HCEC 1CT (cell line): ENCODE results near the gene FOXN4.

ENCODE experiments used
- DNase-seq: peaks from one replicate; pipeline ENCODE4 v3.0.0-alpha.2; 2017

Gene FOXN4

DNA sequence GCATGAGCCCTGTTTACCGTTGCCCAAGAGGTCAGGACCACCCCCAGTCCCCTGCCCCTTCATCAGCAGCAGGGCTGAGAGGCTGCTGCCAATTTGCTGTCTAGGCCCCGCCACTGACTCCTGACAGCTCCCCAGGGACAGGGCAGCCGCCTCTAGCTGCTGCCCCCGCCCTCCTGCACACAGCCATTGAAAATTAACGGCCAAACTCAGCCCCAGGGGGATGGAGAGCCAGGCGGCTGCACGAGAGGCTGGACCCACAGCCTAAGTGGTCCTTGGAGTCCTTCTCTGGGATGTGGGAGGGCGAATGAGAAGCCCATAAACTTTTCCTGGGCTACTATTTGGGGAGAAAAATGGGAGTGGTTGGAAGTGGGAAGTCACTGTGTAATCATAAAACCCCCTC, 4.6 kb downstream of the FOXN4 start:
- no peak for DNase-seq

- DNase-seq, result no peak
Measured at GRCh38 chr12:109302770-109303169, 6.3 kb downstream of the FOXN4 start.

GRCh38 chr12:109302358-109302757, 6.7 kb downstream of the FOXN4 start:
- DNase-seq, result no peak

DNA sequence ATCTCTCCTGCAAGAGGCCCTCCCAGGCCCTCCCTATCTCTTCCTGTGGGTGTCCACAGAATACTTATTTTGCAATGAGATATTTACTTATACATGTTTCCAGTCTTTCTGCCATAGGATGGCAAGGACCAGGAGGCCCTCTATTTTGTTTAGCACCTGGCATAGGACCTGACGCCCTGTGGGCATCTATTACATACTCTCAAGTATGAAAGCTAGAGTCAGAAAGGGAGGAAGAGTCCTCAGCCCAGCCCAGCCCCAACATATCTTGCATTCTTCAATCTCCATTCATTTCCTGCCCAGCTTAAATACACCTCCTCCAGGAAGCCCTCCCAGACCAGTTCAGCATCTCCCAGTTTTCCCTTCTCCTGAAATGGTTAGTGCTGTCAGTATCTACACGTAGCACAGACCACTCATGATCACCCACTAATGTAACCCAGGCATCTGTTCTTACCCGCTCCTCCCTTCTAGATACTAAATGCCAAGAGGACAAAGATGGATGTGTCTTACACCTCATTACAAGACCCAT, 7.4 kb downstream of the FOXN4 start:
- no peak for DNase-seq

GRCh38 chr12:109299849-109300248, 9.2 kb downstream of the FOXN4 start:
- DNase-seq, result no peak

DNA sequence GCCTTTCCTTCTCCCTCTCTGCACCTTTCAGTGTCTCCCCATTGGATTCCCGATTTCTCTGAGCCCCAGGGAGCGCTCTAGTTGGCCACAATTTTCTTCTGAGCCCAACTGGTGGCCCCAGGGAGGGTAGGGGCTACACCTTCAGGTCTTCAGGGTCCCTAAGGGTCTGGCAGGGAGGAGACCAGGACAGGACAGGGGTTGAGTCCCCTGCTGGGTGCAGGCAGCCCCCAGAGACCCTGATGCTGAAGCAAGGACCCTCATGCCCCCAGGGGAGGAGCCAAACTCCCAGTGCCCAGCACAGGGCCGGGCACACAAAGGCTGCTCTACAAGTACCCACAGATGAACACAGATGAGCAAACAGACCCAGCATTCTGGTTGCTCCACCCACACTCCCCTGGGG, 12.7 kb downstream of the FOXN4 start:
- no peak for DNase-seq

GRCh38 chr12:109295764-109296425, 13.2 kb downstream of the FOXN4 start:
- no peak for DNase-seq

DNA sequence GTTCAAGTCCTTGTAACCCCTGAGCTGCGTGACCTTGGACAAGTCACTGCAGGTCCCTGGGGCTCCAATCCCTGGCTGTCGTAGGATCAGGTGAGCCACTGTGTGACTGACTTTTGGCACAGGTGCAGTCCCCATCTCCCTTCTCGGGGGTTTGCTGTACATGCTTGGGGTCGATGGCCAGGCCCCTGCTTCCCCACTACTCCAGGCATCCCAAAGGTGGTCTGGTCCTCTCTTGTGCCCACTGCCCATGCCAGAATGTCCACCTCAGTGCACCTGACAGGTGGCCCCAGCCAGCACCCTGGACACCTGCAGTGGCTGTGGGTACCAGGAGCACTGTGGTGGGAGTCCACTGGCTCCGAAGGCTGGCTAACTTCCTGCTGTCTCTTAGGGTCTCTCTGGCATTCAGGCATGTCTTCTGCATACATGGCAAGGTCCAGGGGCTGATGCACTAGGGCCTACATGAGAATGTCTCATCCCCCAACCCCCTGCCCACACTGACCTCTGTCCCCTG, 14.7 kb downstream of the FOXN4 start:
- no peak for DNase-seq

DNA sequence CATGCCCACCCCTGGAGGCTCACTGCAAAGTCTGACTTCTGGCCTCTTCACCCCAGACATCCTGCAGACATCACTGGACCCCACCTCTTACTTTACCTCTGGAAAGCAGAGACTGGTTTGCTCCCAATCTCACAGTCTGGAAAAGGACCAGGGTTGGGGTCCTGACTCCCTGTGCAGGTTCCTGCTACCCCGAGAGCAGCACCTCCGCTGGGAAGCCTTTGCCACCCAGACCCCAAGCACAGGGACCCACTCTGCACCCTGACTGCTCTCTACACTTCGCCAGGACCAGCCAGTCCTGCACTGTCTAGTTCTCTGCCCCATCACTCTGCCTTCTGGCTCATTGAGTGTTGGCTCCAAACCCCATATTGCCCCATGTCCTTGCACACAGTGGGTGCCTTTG, 16.0 kb downstream of the FOXN4 start:
- no peak for DNase-seq

DNA sequence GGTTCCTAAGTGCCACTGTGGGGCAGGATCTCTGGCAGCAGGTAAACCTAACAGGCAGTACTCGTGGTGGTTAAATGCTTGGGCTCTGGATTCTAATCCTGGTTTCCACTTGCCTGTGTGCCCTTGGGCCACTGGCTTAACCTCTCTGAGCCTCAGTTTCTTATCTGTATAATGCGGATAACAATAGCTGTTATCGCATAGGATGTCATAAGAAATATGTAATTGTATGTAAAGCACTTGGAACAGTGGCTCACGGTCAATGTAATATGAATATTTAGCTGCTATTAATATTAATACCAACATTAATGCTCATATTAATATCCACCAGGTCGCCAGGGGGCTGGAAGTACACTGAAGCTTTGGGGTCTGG, 16.8 kb downstream of the FOXN4 start:
- DNase-seq, result no peak

DNA sequence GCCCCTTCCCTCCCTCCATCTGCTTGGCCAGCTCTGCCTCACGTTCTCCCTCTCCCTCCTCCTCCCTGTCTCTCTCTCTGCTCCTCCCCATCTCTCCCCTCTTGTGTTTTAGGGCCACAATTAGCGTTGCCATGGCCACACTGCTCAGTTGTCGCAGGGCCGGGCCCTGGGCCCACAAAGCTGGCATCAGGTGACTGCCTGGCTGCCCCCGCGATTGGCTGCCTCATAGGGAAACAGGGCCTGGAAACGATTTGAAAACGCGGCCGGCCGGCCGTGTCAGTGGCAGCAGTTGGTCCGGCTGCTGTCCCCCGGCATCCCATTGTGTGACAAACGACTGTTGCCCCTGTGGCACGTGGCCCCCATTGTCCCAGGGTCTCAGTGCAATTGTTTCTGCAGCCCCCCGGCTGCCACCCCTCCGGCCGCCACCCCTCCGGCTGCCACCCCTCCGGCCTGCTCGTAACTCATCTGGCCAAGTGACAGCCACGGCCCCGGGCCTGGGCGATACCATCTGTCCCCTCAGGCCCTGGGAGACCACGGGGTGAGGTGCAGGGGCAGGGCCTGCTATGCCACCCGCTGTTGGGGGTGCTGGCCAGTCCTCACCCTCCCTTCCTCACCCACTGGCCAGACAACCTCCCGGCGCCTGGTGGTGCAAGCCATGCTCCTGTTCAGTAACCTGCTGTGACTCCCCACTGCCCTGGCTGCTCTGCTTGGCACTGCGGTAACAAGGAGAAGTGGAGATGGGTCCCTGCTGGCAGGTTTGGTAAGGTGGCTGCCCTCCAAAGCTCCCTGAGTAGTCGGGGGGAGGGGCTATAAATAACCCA, 17.4 kb downstream of the FOXN4 start:
- DNase-seq, result no peak

DNA sequence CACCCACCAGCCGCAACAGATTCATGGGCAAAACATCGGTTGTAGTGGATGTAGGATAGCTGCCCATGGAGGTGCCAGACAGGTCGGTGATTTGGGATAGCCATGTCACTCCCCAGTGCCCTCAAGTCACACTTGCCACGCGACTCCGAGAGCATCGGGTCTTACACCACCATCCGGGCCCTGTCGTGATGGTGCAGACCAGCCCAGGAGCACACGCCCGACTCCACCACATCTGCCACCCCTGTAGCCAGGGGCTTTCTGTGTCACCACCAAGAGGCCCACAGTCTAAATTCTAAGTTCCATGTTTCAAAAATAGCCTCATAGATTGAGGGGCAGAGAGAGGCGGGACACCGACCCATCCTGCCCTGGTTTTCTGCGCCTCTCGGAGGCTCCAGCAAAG, 18.0 kb downstream of the FOXN4 start:
- DNase-seq, result no peak

DNA sequence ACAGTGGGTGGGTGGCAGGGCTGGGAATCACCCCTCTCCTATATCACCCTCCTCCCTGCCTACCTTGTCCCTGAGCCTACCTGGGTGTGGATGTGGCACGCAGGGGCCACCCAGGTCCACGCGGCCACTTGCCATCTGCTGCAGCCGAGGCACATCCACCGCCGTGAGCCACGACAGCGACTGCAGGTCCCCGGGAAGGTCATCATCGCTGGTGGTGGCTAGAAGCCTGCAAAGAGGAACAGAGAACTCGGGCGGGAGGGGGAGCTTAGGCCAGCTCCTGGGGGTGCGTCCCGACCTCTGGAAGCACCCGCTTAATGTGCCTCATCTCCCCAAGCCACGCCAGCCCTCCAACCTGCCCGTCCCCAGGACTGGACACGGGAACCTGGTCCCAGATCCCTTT, 19.0 kb downstream of the FOXN4 start:
- DNase-seq, result no peak

DNA sequence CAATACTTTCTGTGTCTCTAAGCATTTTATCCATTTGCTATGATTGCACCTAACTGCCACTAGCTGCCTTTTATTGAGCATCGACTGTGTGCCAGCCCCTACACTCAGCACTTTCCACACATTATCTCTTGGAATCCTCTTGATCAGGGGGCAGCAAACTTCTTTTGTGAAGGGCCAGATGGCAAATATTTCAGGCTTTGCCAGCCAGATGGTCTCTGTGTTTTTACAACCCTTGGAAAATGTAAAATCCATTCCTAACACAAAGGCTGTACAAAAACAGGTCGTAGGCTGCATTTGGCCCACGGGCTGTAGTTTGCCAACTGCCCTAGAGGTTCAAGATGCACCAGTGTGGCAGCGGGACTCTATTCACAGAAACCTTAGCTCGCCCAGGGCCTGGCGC, 19.5 kb downstream of the FOXN4 start:
- no peak for DNase-seq

- DNase-seq, result no peak
Measured at GRCh38 chr12:109289004-109289403, 20.1 kb downstream of the FOXN4 start.

- no peak for DNase-seq
Measured at GRCh38 chr12:109288571-109288970, 20.5 kb downstream of the FOXN4 start.

- DNase-seq, result no peak
Measured at GRCh38 chr12:109287811-109288469, 21.1 kb downstream of the FOXN4 start.

- DNase-seq, result no peak
Measured at GRCh38 chr12:109287181-109287580, 21.9 kb downstream of the FOXN4 start.

- no peak for DNase-seq
Measured at GRCh38 chr12:109286652-109287051, 22.4 kb downstream of the FOXN4 start.

DNA sequence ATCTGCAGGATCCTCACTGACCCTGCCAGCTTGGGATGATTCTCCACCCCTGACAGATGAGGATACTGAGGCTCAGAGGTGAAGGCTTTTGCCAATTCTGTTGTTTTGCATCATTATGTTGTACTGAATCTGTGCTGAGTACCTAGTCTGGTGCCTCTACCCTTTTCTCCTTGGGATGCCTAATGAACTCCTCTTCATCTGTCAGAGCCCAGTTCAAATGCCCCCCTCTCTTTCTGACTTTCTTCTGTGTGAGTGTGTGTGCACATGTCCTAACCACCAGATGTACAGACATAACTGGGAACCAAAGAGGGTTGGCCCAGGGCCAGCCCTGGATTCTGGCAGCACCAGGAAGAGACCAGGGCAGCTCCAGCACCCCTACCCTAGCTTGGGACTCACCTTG, 22.8 kb downstream of the FOXN4 start:
- no peak for DNase-seq

GRCh38 chr12:109284392-109284791, 24.7 kb downstream of the FOXN4 start:
- no peak for DNase-seq

GRCh38 chr12:109281452-109281851, 27.6 kb downstream of the FOXN4 start:
- DNase-seq, result no peak

- no peak for DNase-seq
Measured at GRCh38 chr12:109279525-109279924, 29.6 kb downstream of the FOXN4 start.

DNA sequence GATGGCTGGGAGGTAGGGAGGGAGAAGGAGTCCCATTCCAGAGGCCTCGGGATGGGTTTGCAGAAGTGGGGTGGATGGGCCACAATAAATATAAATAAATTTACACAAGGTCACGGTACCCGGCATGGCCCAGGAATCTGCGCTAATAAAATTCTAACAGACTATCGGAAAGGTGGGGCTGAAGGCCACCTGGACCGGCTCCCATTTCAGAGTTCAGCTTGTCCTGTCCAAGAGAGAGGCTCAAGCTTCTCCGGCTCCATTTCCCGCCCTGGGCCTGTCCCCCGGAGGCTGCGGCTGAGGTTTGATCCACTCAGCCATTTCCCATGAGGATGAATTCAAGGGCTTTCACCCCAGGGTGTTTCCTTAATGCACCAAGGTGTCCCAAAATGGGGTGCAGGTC, 30.2 kb downstream of the FOXN4 start:
- DNase-seq, result no peak
